HEK293 (cell line): Measurements from ENCODE around the gene R3HDM2.
A peak's percentile ranks its signal among the peaks of the same experiment; 100 is the strongest.

Source experiments
- HOXA7 ChIP-seq: sonication (generic); formaldehyde crosslinking; IDR thresholded peaks from 2 replicates; pipeline ENCODE4 v1.8.1; 2022; ENCODE audit warnings: missing genetic modification reagents, borderline replicate concordance
- HOXC10 ChIP-seq: sonication (generic); formaldehyde crosslinking; IDR thresholded peaks from 2 replicates; pipeline ENCODE4 v1.8.1; 2023; ENCODE audit warnings: mild to moderate bottlenecking, missing genetic modification reagents
- HOXD13 ChIP-seq: sonication (generic); formaldehyde crosslinking; IDR thresholded peaks from 2 replicates; pipeline ENCODE4 v1.8.0; 2022; ENCODE audit warnings: missing genetic modification reagents, borderline replicate concordance
- IKZF3 ChIP-seq: fragments of 450-650 bp; IDR thresholded peaks from 2 replicates; pipeline ENCODE4 v1.5.0; 2018; ENCODE audit warnings: missing biosample characterization, mild to moderate bottlenecking, missing genetic modification characterization, moderate library complexity
- KLF16 ChIP-seq: fragments of 450-650 bp; formaldehyde crosslinking; IDR thresholded peaks from 2 replicates; pipeline ENCODE4 v1.5.1; 2017; ENCODE audit warnings: missing biosample characterization, missing genetic modification characterization
- MYNN ChIP-seq: fragments of 450-650 bp; formaldehyde crosslinking; IDR thresholded peaks from 2 replicates; pipeline ENCODE4 v1.5.1; 2016; ENCODE audit warnings: missing biosample characterization, missing genetic modification characterization, borderline replicate concordance
- ZBTB1 ChIP-seq: fragments of 450-650 bp; formaldehyde crosslinking; IDR thresholded peaks from 2 replicates; pipeline ENCODE4 v1.5.1; 2016; ENCODE audit warnings: missing biosample characterization, missing genetic modification characterization
- ZBTB7A ChIP-seq: fragments of 450-650 bp; formaldehyde crosslinking; IDR thresholded peaks from 2 replicates; pipeline ENCODE4 v1.5.1; 2016; ENCODE audit warnings: low read depth, missing biosample characterization, missing genetic modification characterization
- ZFP3 ChIP-seq: fragments of 450-650 bp; formaldehyde crosslinking; IDR thresholded peaks from 2 replicates; pipeline ENCODE4 v1.5.1; 2016; ENCODE audit warnings: low read depth, missing biosample characterization, missing genetic modification characterization
- ZFP69B ChIP-seq: fragments of 450-650 bp; formaldehyde crosslinking; IDR thresholded peaks from 2 replicates; pipeline ENCODE4 v1.5.1; 2016; ENCODE audit warnings: missing biosample characterization, missing genetic modification characterization
- ZNF302 ChIP-seq: fragments of 450-650 bp; formaldehyde crosslinking; IDR thresholded peaks from 2 replicates; pipeline ENCODE4 v1.5.1; 2016; ENCODE audit warnings: missing biosample characterization, missing genetic modification characterization, low read depth
- ZNF350 ChIP-seq: fragments of 450-650 bp; formaldehyde crosslinking; IDR thresholded peaks from 2 replicates; pipeline ENCODE4 v1.5.0; 2017; ENCODE audit warnings: missing biosample characterization, mild to moderate bottlenecking, missing genetic modification characterization
- ZNF394 ChIP-seq: fragments of 450-650 bp; formaldehyde crosslinking; IDR thresholded peaks from 2 replicates; pipeline ENCODE4 v1.5.1; 2016; ENCODE audit warnings: missing biosample characterization, missing genetic modification characterization, mild to moderate bottlenecking, moderate library complexity, borderline replicate concordance
- ZNF404 ChIP-seq: fragments of 450-650 bp; formaldehyde crosslinking; IDR thresholded peaks from 2 replicates; pipeline ENCODE4 v1.5.1; 2017; ENCODE audit warnings: missing biosample characterization, missing genetic modification characterization
- ZNF501 ChIP-seq: fragments of 450-650 bp; formaldehyde crosslinking; IDR thresholded peaks from 2 replicates; pipeline ENCODE4 v1.5.1; 2016; ENCODE audit warnings: missing biosample characterization, missing genetic modification characterization
- ZNF555 ChIP-seq: fragments of 450-650 bp; formaldehyde crosslinking; conservative IDR thresholded peaks from 2 replicates; pipeline ENCODE4 v1.5.1; 2017; ENCODE audit warnings: missing biosample characterization, mild to moderate bottlenecking, missing genetic modification characterization, inconsistent platforms
- ZNF623 ChIP-seq: fragments of 450-650 bp; formaldehyde crosslinking; IDR thresholded peaks from 2 replicates; pipeline ENCODE4 v1.5.1; 2016; ENCODE audit warnings: missing biosample characterization, missing genetic modification characterization
- ZNF654 ChIP-seq: fragments of 450-650 bp; formaldehyde crosslinking; IDR thresholded peaks from 2 replicates; pipeline ENCODE4 v1.5.1; 2016; ENCODE audit warnings: low read depth, missing biosample characterization, missing genetic modification characterization
- ZNF747 ChIP-seq: fragments of 450-650 bp; formaldehyde crosslinking; IDR thresholded peaks from 2 replicates; pipeline ENCODE4 v1.5.1; 2016; ENCODE audit warnings: missing biosample characterization, missing genetic modification characterization
- TF ChIP-seq, protein P1 (sequence below): fragments of 450-650 bp; formaldehyde crosslinking; IDR thresholded peaks from 2 replicates; pipeline ENCODE4 v1.5.1; 2016; ENCODE audit warnings: missing biosample characterization, missing genetic modification characterization
- TF ChIP-seq, protein P2 (sequence below): fragments of 450-650 bp; formaldehyde crosslinking; IDR thresholded peaks from 2 replicates; pipeline ENCODE4 v1.5.1; 2016; ENCODE audit warnings: missing biosample characterization, missing genetic modification characterization
- TF ChIP-seq, protein P3 (sequence below): fragments of 450-650 bp; formaldehyde crosslinking; IDR thresholded peaks from 2 replicates; pipeline ENCODE4 v1.5.1; 2016; ENCODE audit warnings: missing biosample characterization, missing genetic modification characterization
- TF ChIP-seq, protein P4 (sequence below): fragments of 450-650 bp; formaldehyde crosslinking; IDR thresholded peaks from 2 replicates; pipeline ENCODE4 v1.5.1; 2017; ENCODE audit warnings: missing biosample characterization, missing genetic modification characterization
- TF ChIP-seq, protein P5 (sequence below): fragments of 450-650 bp; formaldehyde crosslinking; IDR thresholded peaks from 2 replicates; pipeline ENCODE4 v1.5.1; 2016; ENCODE audit warnings: missing biosample characterization, missing genetic modification characterization, borderline replicate concordance
- TF ChIP-seq, protein P6 (sequence below): fragments of 450-650 bp; formaldehyde crosslinking; IDR thresholded peaks from 2 replicates; pipeline ENCODE4 v1.5.1; 2016; ENCODE audit warnings: missing biosample characterization, missing genetic modification characterization
- TF ChIP-seq, protein P7 (sequence below): fragments of 450-650 bp; formaldehyde crosslinking; IDR thresholded peaks from 2 replicates; pipeline ENCODE4 v1.5.1; 2016; ENCODE audit warnings: missing biosample characterization, missing genetic modification characterization

R3HDM2 gene

DNA sequence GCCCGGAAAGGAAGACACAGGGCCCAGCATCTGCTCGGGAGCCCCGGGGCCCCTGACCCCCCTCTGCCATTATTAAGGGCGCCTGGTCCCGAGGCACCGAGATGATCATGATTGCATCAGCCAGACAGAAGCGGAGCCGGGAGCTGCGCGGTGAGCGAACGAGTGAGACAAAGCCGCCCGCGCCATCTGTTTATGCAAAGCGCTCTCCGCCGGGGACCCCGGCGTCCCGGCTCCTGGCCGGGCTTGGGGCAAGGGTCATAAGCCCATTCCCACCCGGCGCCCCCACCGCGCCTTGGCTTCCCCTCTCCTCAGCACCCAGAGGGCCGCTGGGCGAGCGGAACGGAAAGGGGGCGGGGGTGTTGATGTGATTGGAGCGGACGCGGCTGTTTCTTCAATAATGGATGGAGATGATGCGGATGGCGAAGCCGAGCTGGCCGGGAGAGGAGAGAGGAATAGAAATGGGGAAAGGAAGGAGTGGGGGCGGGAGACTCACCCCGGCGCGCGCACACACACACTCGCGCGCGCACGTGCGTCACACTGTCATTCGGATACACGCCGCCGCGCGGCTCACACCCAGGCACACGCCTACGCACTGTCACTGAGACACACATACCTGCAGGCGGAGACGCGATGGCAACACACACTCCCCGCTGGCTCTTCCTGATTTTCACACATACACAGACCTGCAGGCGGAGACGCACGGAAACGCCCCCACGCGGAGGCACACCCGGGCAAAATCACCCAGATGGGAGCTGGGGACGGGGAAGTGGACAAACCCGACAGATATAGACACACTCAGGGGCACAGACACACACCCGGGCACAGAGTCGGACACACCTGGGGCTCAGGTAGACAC is 190.5 kb downstream of the R3HDM2 start (continued):
- TF ChIP-seq ZBTB7A (tag by site-specific recombination) = no peak
- no peak for TF ChIP-seq HOXC10
- TF ChIP-seq ZNF501 (tag by site-specific recombination) = peak; percentile 78
- TF ChIP-seq ZFP69B = no peak
- TF ChIP-seq ZNF350 = no peak
- no peak for TF ChIP-seq ZFP3
- TF ChIP-seq IKZF3 (tag by site-specific recombination) = peak; percentile 74
- no peak for TF ChIP-seq MYNN (tag by site-specific recombination)
- TF ChIP-seq ZNF623 (tag by site-specific recombination) = no peak; the same call in 1 of the 2 replicates
- no peak for TF ChIP-seq ZNF404
- TF ChIP-seq, protein P1, sequence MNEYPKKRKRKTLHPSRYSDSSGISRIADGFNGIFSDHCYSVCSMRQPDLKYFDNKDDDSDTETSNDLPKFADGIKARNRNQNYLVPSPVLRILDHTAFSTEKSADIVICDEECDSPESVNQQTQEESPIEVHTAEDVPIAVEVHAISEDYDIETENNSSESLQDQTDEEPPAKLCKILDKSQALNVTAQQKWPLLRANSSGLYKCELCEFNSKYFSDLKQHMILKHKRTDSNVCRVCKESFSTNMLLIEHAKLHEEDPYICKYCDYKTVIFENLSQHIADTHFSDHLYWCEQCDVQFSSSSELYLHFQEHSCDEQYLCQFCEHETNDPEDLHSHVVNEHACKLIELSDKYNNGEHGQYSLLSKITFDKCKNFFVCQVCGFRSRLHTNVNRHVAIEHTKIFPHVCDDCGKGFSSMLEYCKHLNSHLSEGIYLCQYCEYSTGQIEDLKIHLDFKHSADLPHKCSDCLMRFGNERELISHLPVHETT (tag by site-specific recombination) = no peak
- TF ChIP-seq, protein P2, sequence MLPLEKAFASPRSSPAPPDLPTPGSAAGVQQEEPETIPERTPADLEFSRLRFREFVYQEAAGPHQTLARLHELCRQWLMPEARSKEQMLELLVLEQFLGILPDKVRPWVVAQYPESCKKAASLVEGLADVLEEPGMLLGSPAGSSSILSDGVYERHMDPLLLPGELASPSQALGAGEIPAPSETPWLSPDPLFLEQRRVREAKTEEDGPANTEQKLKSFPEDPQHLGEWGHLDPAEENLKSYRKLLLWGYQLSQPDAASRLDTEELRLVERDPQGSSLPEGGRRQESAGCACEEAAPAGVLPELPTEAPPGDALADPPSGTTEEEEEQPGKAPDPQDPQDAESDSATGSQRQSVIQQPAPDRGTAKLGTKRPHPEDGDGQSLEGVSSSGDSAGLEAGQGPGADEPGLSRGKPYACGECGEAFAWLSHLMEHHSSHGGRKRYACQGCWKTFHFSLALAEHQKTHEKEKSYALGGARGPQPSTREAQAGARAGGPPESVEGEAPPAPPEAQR (tag by site-specific recombination) = no peak
- no peak for TF ChIP-seq ZBTB1 (tag by site-specific recombination)
- no peak for TF ChIP-seq HOXD13 (CRISPR knock-in tag)
- no peak for TF ChIP-seq ZNF302 (tag by site-specific recombination)
- TF ChIP-seq, protein P3, sequence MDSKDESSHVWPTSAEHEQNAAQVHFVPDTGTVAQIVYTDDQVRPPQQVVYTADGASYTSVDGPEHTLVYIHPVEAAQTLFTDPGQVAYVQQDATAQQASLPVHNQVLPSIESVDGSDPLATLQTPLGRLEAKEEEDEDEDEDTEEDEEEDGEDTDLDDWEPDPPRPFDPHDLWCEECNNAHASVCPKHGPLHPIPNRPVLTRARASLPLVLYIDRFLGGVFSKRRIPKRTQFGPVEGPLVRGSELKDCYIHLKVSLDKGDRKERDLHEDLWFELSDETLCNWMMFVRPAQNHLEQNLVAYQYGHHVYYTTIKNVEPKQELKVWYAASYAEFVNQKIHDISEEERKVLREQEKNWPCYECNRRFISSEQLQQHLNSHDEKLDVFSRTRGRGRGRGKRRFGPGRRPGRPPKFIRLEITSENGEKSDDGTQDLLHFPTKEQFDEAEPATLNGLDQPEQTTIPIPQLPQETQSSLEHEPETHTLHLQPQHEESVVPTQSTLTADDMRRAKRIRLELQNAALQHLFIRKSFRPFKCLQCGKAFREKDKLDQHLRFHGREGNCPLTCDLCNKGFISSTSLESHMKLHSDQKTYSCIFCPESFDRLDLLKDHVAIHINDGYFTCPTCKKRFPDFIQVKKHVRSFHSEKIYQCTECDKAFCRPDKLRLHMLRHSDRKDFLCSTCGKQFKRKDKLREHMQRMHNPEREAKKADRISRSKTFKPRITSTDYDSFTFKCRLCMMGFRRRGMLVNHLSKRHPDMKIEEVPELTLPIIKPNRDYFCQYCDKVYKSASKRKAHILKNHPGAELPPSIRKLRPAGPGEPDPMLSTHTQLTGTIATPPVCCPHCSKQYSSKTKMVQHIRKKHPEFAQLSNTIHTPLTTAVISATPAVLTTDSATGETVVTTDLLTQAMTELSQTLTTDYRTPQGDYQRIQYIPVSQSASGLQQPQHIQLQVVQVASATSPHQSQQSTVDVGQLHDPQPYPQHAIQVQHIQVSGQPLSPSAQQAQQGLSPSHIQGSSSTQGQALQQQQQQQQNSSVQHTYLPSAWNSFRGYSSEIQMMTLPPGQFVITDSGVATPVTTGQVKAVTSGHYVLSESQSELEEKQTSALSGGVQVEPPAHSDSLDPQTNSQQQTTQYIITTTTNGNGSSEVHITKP (tag by site-specific recombination) = peak; percentile 88
- no peak for TF ChIP-seq ZNF654
- TF ChIP-seq, protein P4, sequence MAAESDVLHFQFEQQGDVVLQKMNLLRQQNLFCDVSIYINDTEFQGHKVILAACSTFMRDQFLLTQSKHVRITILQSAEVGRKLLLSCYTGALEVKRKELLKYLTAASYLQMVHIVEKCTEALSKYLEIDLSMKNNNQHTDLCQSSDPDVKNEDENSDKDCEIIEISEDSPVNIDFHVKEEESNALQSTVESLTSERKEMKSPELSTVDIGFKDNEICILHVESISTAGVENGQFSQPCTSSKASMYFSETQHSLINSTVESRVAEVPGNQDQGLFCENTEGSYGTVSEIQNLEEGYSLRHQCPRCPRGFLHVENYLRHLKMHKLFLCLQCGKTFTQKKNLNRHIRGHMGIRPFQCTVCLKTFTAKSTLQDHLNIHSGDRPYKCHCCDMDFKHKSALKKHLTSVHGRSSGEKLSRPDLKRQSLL (tag by site-specific recombination) = peak; percentile 49; the same call in 1 of the 2 replicates
- TF ChIP-seq KLF16 (tag by site-specific recombination) = peak; percentile 70
- no peak for TF ChIP-seq ZNF555 (tag by site-specific recombination)
- TF ChIP-seq, protein P5, sequence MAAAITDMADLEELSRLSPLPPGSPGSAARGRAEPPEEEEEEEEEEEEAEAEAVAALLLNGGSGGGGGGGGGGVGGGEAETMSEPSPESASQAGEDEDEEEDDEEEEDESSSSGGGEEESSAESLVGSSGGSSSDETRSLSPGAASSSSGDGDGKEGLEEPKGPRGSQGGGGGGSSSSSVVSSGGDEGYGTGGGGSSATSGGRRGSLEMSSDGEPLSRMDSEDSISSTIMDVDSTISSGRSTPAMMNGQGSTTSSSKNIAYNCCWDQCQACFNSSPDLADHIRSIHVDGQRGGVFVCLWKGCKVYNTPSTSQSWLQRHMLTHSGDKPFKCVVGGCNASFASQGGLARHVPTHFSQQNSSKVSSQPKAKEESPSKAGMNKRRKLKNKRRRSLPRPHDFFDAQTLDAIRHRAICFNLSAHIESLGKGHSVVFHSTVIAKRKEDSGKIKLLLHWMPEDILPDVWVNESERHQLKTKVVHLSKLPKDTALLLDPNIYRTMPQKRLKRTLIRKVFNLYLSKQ (tag by site-specific recombination) = no peak
- TF ChIP-seq ZNF747 (tag by site-specific recombination) = no peak
- TF ChIP-seq, protein P6, sequence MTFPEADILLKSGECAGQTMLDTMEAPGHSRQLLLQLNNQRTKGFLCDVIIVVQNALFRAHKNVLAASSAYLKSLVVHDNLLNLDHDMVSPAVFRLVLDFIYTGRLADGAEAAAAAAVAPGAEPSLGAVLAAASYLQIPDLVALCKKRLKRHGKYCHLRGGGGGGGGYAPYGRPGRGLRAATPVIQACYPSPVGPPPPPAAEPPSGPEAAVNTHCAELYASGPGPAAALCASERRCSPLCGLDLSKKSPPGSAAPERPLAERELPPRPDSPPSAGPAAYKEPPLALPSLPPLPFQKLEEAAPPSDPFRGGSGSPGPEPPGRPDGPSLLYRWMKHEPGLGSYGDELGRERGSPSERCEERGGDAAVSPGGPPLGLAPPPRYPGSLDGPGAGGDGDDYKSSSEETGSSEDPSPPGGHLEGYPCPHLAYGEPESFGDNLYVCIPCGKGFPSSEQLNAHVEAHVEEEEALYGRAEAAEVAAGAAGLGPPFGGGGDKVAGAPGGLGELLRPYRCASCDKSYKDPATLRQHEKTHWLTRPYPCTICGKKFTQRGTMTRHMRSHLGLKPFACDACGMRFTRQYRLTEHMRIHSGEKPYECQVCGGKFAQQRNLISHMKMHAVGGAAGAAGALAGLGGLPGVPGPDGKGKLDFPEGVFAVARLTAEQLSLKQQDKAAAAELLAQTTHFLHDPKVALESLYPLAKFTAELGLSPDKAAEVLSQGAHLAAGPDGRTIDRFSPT (tag by site-specific recombination) = peak; percentile 84; the same call in 1 of the 2 replicates
- TF ChIP-seq ZNF394 (tag by site-specific recombination) = no peak; the same call in 1 of the 2 replicates
- TF ChIP-seq, protein P7, sequence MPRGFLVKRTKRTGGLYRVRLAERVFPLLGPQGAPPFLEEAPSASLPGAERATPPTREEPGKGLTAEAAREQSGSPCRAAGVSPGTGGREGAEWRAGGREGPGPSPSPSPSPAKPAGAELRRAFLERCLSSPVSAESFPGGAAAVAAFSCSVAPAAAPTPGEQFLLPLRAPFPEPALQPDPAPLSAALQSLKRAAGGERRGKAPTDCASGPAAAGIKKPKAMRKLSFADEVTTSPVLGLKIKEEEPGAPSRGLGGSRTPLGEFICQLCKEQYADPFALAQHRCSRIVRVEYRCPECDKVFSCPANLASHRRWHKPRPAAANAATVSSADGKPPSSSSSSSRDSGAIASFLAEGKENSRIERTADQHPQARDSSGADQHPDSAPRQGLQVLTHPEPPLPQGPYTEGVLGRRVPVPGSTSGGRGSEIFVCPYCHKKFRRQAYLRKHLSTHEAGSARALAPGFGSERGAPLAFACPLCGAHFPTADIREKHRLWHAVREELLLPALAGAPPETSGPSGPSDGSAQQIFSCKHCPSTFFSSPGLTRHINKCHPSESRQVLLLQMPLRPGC = no peak
- no peak for TF ChIP-seq HOXA7 (CRISPR knock-in tag)
